Measurements from ENCODE around the gene FOXN3.

FOXN3 gene

GRCh38 chr14:89411976-89412375 is 5.1 kb downstream of the FOXN3 start:
- CTCF ChIA-PET, result interaction anchor here (1.2 kb wide), 1 partner anchor 103 kb away, joined by 3 read pairs; no protein-coding TSS in a partner anchor
- H3K27ac ChIP-seq (ENCODE audit: insufficient read depth in 1 of 2, low read depth in 1 of 2, low read length in 2 of 2, poor library complexity in 1 of 2, severe bottlenecking in 2 of 2), result peak overlapping the region in 1 of 2 experiments; percentile 22
- no peak overlapping the region for H3K4me3 ChIP-seq (ENCODE audit: control insufficient read depth in 1 of 7, extremely low read depth in 1 of 7, insufficient read depth in 4 of 7, low read depth in 2 of 7, low read length in 6 of 7)
- no peak for DNase-seq
- H3K36me3 ChIP-seq (ENCODE audit: control insufficient read depth in 4 of 4, insufficient read depth in 4 of 4, low read length in 3 of 4), result peaks cover 6 to 40% (median 21%) of the 10 kb centered on the region in 4 experiments
- peaks cover 6 to 27% (median 24%) of the 10 kb centered on the region in 4 experiments for H3K4me1 ChIP-seq (ENCODE audit: control extremely low read depth in 1 of 4, control insufficient read depth in 4 of 4, insufficient read depth in 4 of 4, low read length in 3 of 4)
- H3K9me3 ChIP-seq (ENCODE audit: control extremely low read depth in 1 of 5, control insufficient read depth in 4 of 5, insufficient read depth in 2 of 5, low read depth in 1 of 5, low read length in 4 of 5), result no peaks in the 10 kb centered on the region
- H3K27me3 ChIP-seq (replicated peaks in 2 of 5; ENCODE audit: control insufficient read depth in 4 of 5, insufficient read depth in 5 of 5, low read length in 4 of 5), result no peaks in the 10 kb centered on the region
- POLR2A ChIA-PET, result no interaction called here
- 100% methylated on average over 11 of the region's 11 CpGs for WGBS (ENCODE audit: insufficient coverage)

GRCh38 chr14:89409961-89410360 is 7.1 kb downstream of the FOXN3 start:
- Histone ChIP-seq H3K27me3 (replicated peaks in 2 of 5; ENCODE audit: control insufficient read depth in 4 of 5, insufficient read depth in 5 of 5, low read length in 4 of 5) (no peaks in the 10 kb centered on the region), H3K4me3 (ENCODE audit: control insufficient read depth in 1 of 7, extremely low read depth in 1 of 7, insufficient read depth in 4 of 7, low read depth in 2 of 7, low read length in 6 of 7) (no peak overlapping the region), H3K9me3 (ENCODE audit: control extremely low read depth in 1 of 5, control insufficient read depth in 4 of 5, insufficient read depth in 2 of 5, low read depth in 1 of 5, low read length in 4 of 5) (no peaks in the 10 kb centered on the region), H3K4me1 (ENCODE audit: control extremely low read depth in 1 of 4, control insufficient read depth in 4 of 4, insufficient read depth in 4 of 4, low read length in 3 of 4) (peaks cover 0 to 20% (median 18%) of the 10 kb centered on the region in 4 experiments), H3K36me3 (ENCODE audit: control insufficient read depth in 4 of 4, insufficient read depth in 4 of 4, low read length in 3 of 4) (peaks cover 6 to 49% (median 21%) of the 10 kb centered on the region in 4 experiments), H3K27ac (ENCODE audit: insufficient read depth in 1 of 2, low read depth in 1 of 2, low read length in 2 of 2, poor library complexity in 1 of 2, severe bottlenecking in 2 of 2) (peak overlapping the region in 1 of 2 experiments; percentile 43)
- POLR2A ChIA-PET, result no interaction called here
- CTCF ChIA-PET, result interaction anchor here (1.1 to 1.6 kb wide), 2 partner anchors 8 to 9 kb away, joined by 4 to 7 read pairs; no protein-coding TSS in a partner anchor
- DNase-seq, result no peak
- no CpG with 5 or more reads among the region's 10 CpGs for WGBS (ENCODE audit: insufficient coverage)

- H3K36me3 ChIP-seq (ENCODE audit: control insufficient read depth in 4 of 4, insufficient read depth in 4 of 4, low read length in 3 of 4), result peaks cover 6 to 46% (median 21%) of the 10 kb centered on the region in 4 experiments
- H3K4me1 ChIP-seq (ENCODE audit: control extremely low read depth in 1 of 4, control insufficient read depth in 4 of 4, insufficient read depth in 4 of 4, low read length in 3 of 4), result peaks cover 0 to 17% (median 15%) of the 10 kb centered on the region in 4 experiments
- POLR2A ChIA-PET, result interaction anchor here (0.6 kb wide), 1 partner anchor 382 kb away, joined by 3 read pairs; no protein-coding TSS in a partner anchor
- CTCF ChIA-PET, result interaction anchor here (0.8 to 1.6 kb wide), 4 partner anchors 8 to 43 kb away, joined by 3 to 7 read pairs (median 4); no protein-coding TSS in a partner anchor
- WGBS (ENCODE audit: insufficient coverage), result 91% methylated on average over 10 of the region's 14 CpGs
- no peak overlapping the region for H3K27ac ChIP-seq (ENCODE audit: insufficient read depth in 1 of 2, low read depth in 1 of 2, low read length in 2 of 2, poor library complexity in 1 of 2, severe bottlenecking in 2 of 2)
- H3K4me3 ChIP-seq (ENCODE audit: control insufficient read depth in 1 of 7, extremely low read depth in 1 of 7, insufficient read depth in 4 of 7, low read depth in 2 of 7, low read length in 6 of 7), result no peak overlapping the region
- no peaks in the 10 kb centered on the region for H3K9me3 ChIP-seq (ENCODE audit: control extremely low read depth in 1 of 5, control insufficient read depth in 4 of 5, insufficient read depth in 2 of 5, low read depth in 1 of 5, low read length in 4 of 5)
- no peaks in the 10 kb centered on the region for H3K27me3 ChIP-seq (replicated peaks in 2 of 5; ENCODE audit: control insufficient read depth in 4 of 5, insufficient read depth in 5 of 5, low read length in 4 of 5)
- no peak for DNase-seq
Observed at GRCh38 chr14:89408907-89409700, 7.9 kb downstream of the FOXN3 start.

GRCh38 chr14:89407856-89408255 is 9.2 kb downstream of the FOXN3 start:
- H3K27me3 ChIP-seq (replicated peaks in 2 of 5; ENCODE audit: control insufficient read depth in 4 of 5, insufficient read depth in 5 of 5, low read length in 4 of 5), result no peaks in the 10 kb centered on the region
- no peaks in the 10 kb centered on the region for H3K9me3 ChIP-seq (ENCODE audit: control extremely low read depth in 1 of 5, control insufficient read depth in 4 of 5, insufficient read depth in 2 of 5, low read depth in 1 of 5, low read length in 4 of 5)
- H3K36me3 ChIP-seq (ENCODE audit: control insufficient read depth in 4 of 4, insufficient read depth in 4 of 4, low read length in 3 of 4), result peaks cover 6 to 52% (median 21%) of the 10 kb centered on the region in 4 experiments
- H3K27ac ChIP-seq (ENCODE audit: insufficient read depth in 1 of 2, low read depth in 1 of 2, low read length in 2 of 2, poor library complexity in 1 of 2, severe bottlenecking in 2 of 2), result no peak overlapping the region
- peaks cover 0 to 17% (median 15%) of the 10 kb centered on the region in 4 experiments for H3K4me1 ChIP-seq (ENCODE audit: control extremely low read depth in 1 of 4, control insufficient read depth in 4 of 4, insufficient read depth in 4 of 4, low read length in 3 of 4)
- no peak for DNase-seq
- H3K4me3 ChIP-seq (ENCODE audit: control insufficient read depth in 1 of 7, extremely low read depth in 1 of 7, insufficient read depth in 4 of 7, low read depth in 2 of 7, low read length in 6 of 7), result no peak overlapping the region
- POLR2A ChIA-PET, result no interaction called here
- WGBS (ENCODE audit: insufficient coverage), result 84% methylated on average over 3 of the region's 4 CpGs
- CTCF ChIA-PET, result no interaction called here

GRCh38 chr14:89406941-89407340 is 10.1 kb downstream of the FOXN3 start:
- no peak for DNase-seq
- POLR2A ChIA-PET, result no interaction called here
- 33% methylated on average over 3 of the region's 4 CpGs for WGBS (ENCODE audit: insufficient coverage)
- CTCF ChIA-PET, result interaction anchor here (0.8 to 1.8 kb wide), 4 partner anchors 8 to 71 kb away, joined by 3 to 4 read pairs (median 4); no protein-coding TSS in a partner anchor
- H3K4me1 ChIP-seq (ENCODE audit: control extremely low read depth in 1 of 4, control insufficient read depth in 4 of 4, insufficient read depth in 4 of 4, low read length in 3 of 4), result peaks cover 2 to 19% (median 15%) of the 10 kb centered on the region in 4 experiments
- no peak overlapping the region for H3K4me3 ChIP-seq (ENCODE audit: control insufficient read depth in 1 of 7, extremely low read depth in 1 of 7, insufficient read depth in 4 of 7, low read depth in 2 of 7, low read length in 6 of 7)
- H3K27ac ChIP-seq (ENCODE audit: insufficient read depth in 1 of 2, low read depth in 1 of 2, low read length in 2 of 2, poor library complexity in 1 of 2, severe bottlenecking in 2 of 2), result no peak overlapping the region
- no peaks in the 10 kb centered on the region for H3K27me3 ChIP-seq (replicated peaks in 2 of 5; ENCODE audit: control insufficient read depth in 4 of 5, insufficient read depth in 5 of 5, low read length in 4 of 5)
- peaks cover 6 to 49% (median 15%) of the 10 kb centered on the region in 4 experiments for H3K36me3 ChIP-seq (ENCODE audit: control insufficient read depth in 4 of 4, insufficient read depth in 4 of 4, low read length in 3 of 4)
- H3K9me3 ChIP-seq (ENCODE audit: control extremely low read depth in 1 of 5, control insufficient read depth in 4 of 5, insufficient read depth in 2 of 5, low read depth in 1 of 5, low read length in 4 of 5), result no peaks in the 10 kb centered on the region

- no peak overlapping the region for H3K27ac ChIP-seq (ENCODE audit: insufficient read depth in 1 of 2, low read depth in 1 of 2, low read length in 2 of 2, poor library complexity in 1 of 2, severe bottlenecking in 2 of 2)
- H3K27me3 ChIP-seq (replicated peaks in 2 of 5; ENCODE audit: control insufficient read depth in 4 of 5, insufficient read depth in 5 of 5, low read length in 4 of 5), result no peaks in the 10 kb centered on the region
- no peaks in the 10 kb centered on the region for H3K9me3 ChIP-seq (ENCODE audit: control extremely low read depth in 1 of 5, control insufficient read depth in 4 of 5, insufficient read depth in 2 of 5, low read depth in 1 of 5, low read length in 4 of 5)
- H3K4me3 ChIP-seq (ENCODE audit: control insufficient read depth in 1 of 7, extremely low read depth in 1 of 7, insufficient read depth in 4 of 7, low read depth in 2 of 7, low read length in 6 of 7), result no peak overlapping the region
- POLR2A ChIA-PET, result interaction anchor here (0.6 kb wide), 1 partner anchor 150 kb away, joined by 3 read pairs; no protein-coding TSS in a partner anchor
- no peak for DNase-seq
- CTCF ChIA-PET, result interaction anchor here (0.6 to 1.8 kb wide), 6 partner anchors 9 to 70 kb away, joined by 3 to 4 read pairs (median 4); no protein-coding TSS in a partner anchor
- H3K36me3 ChIP-seq (ENCODE audit: control insufficient read depth in 4 of 4, insufficient read depth in 4 of 4, low read length in 3 of 4), result peaks cover 4 to 46% (median 15%) of the 10 kb centered on the region in 4 experiments
- H3K4me1 ChIP-seq (ENCODE audit: control extremely low read depth in 1 of 4, control insufficient read depth in 4 of 4, insufficient read depth in 4 of 4, low read length in 3 of 4), result peaks cover 2 to 22% (median 16%) of the 10 kb centered on the region in 4 experiments
Observed at GRCh38 chr14:89406361-89406760, 10.7 kb downstream of the FOXN3 start.

- no peak for DNase-seq
- H3K36me3 ChIP-seq (ENCODE audit: control insufficient read depth in 4 of 4, insufficient read depth in 4 of 4, low read length in 3 of 4), result peaks cover 2 to 39% (median 11%) of the 10 kb centered on the region in 4 experiments
- WGBS (ENCODE audit: insufficient coverage), result 100% methylated on average over 3 of the region's 5 CpGs
- H3K9me3 ChIP-seq (ENCODE audit: control extremely low read depth in 1 of 5, control insufficient read depth in 4 of 5, insufficient read depth in 2 of 5, low read depth in 1 of 5, low read length in 4 of 5), result no peaks in the 10 kb centered on the region
- no peaks in the 10 kb centered on the region for H3K27me3 ChIP-seq (replicated peaks in 2 of 5; ENCODE audit: control insufficient read depth in 4 of 5, insufficient read depth in 5 of 5, low read length in 4 of 5)
- ChIA-PET POLR2A (no interaction called here), CTCF (interaction anchor here (0.7 to 1.8 kb wide), 6 partner anchors 9 to 494 kb away, joined by 3 to 4 read pairs (median 4); no protein-coding TSS in a partner anchor)
- no peak overlapping the region for H3K27ac ChIP-seq (ENCODE audit: insufficient read depth in 1 of 2, low read depth in 1 of 2, low read length in 2 of 2, poor library complexity in 1 of 2, severe bottlenecking in 2 of 2)
- no peak overlapping the region for H3K4me3 ChIP-seq (ENCODE audit: control insufficient read depth in 1 of 7, extremely low read depth in 1 of 7, insufficient read depth in 4 of 7, low read depth in 2 of 7, low read length in 6 of 7)
- H3K4me1 ChIP-seq (ENCODE audit: control extremely low read depth in 1 of 4, control insufficient read depth in 4 of 4, insufficient read depth in 4 of 4, low read length in 3 of 4), result peaks cover 2 to 21% (median 14%) of the 10 kb centered on the region in 4 experiments
Observed at GRCh38 chr14:89405712-89406111, 11.3 kb downstream of the FOXN3 start.

All from common myeloid progenitor, CD34-positive (primary cell).